Naive thymus-derived CD4-positive, alpha-beta T cell (primary cell): Measurements from ENCODE around the gene IST1. TPM values are rescaled to one million over a fixed set of nuclear protein-coding genes. Genes with fewer than 3 reads are reported as not detected.

Experiments used
- ATAC-seq: fragments of 150-1000 bp; cut with Tn5 transposase; 2 replicates; pipeline ENCODE4 v1.10.0; 2021; ENCODE audit warnings: mild to moderate bottlenecking, moderate library complexity
- CTCF ChIA-PET: fragments of 350-600 bp; sonication (Branson Sonifier 250); formaldehyde crosslinking; loops from one replicate; lab custom pipeline; 2021; ENCODE audit warnings: antibody characterized with exemption; lab: Charles Lee
- POLR2A ChIA-PET: fragments of 350-600 bp; sonication (Branson Sonifier 250); formaldehyde crosslinking; loops from one replicate; lab custom pipeline; 2021; ENCODE audit warnings: antibody characterized with exemption, inconsistent platforms; lab: Charles Lee
- DNase-seq, 9 donors: peaks; one replicate each; pipeline versions ENCODE4 v3.0.0 to v3.0.0-alpha.2; 2020 to 2022; ENCODE audit warnings: mixed read lengths in 1 of 9
- H3K27ac ChIP-seq: one replicate; pipeline ENCODE4 v1.7.0; 2013; ENCODE audit warnings: mild to moderate bottlenecking, low read depth, low read length, moderate library complexity
- H3K27me3 ChIP-seq, 2 donors: one replicate each; pipeline ENCODE4 v1.7.0; 2013; ENCODE audit warnings: low read length in 2 of 2, mild to moderate bottlenecking in 2 of 2, moderate library complexity in 2 of 2; ENCODE audit not compliant: control insufficient read depth in 2 of 2, insufficient read depth in 2 of 2
- H3K36me3 ChIP-seq, 3 experiments: 1 replicate in 2 of 3; 2 replicates in 1 of 3; pipeline ENCODE4 v1.7.0; 2013; ENCODE audit warnings: low read length in 3 of 3, mild to moderate bottlenecking in 3 of 3, moderate library complexity in 1 of 3; ENCODE audit not compliant: insufficient read depth in 3 of 3, control insufficient read depth in 2 of 3
- H3K4me1 ChIP-seq, 2 donors: one replicate each; pipeline ENCODE4 v1.7.0; 2013; ENCODE audit warnings: low read length in 2 of 2, mild to moderate bottlenecking in 2 of 2, moderate library complexity in 1 of 2; ENCODE audit not compliant: control insufficient read depth in 2 of 2, insufficient read depth in 2 of 2
- H3K4me3 ChIP-seq: 2 replicates; pipeline ENCODE4 v1.7.0; 2013; ENCODE audit warnings: mild to moderate bottlenecking, low read length
- H3K9me3 ChIP-seq, 3 experiments: 1 replicate in 2 of 3; 2 replicates in 1 of 3; pipeline ENCODE4 v1.7.0; 2013; ENCODE audit warnings: low read length in 3 of 3; ENCODE audit not compliant: control insufficient read depth in 2 of 3
- H3K27ac Mint-ChIP-seq, 9 donors: one replicate each; pipeline ENCODE4 v1.8.0; 2020 to 2022; ENCODE audit warnings: mixed read lengths in 9 of 9, mild to moderate bottlenecking in 8 of 9, moderate library complexity in 5 of 9, inconsistent platforms in 2 of 9
- H3K27me3 Mint-ChIP-seq, 5 donors: one replicate each; pipeline ENCODE4 v1.8.0; 2021 to 2022; ENCODE audit warnings: mixed read lengths in 5 of 5, mild to moderate bottlenecking in 1 of 5
- H3K36me3 Mint-ChIP-seq, 5 donors: one replicate each; pipeline ENCODE4 v1.8.0; 2020 to 2022; ENCODE audit warnings: mixed read lengths in 5 of 5, mild to moderate bottlenecking in 3 of 5, inconsistent platforms in 1 of 5
- H3K4me1 Mint-ChIP-seq, 7 donors: one replicate each; pipeline ENCODE4 v1.8.0; 2020 to 2022; ENCODE audit warnings: mixed read lengths in 7 of 7, mild to moderate bottlenecking in 3 of 7, inconsistent platforms in 1 of 7
- H3K4me3 Mint-ChIP-seq, 10 donors: one replicate each; pipeline ENCODE4 v1.8.0; 2020 to 2022; ENCODE audit warnings: mild to moderate bottlenecking in 10 of 10, mixed read lengths in 10 of 10, moderate library complexity in 6 of 10, inconsistent platforms in 2 of 10
- H3K9me3 Mint-ChIP-seq, 11 donors: one replicate each; pipeline ENCODE4 v1.8.0; 2020 to 2022; ENCODE audit warnings: mixed read lengths in 11 of 11, mild to moderate bottlenecking in 4 of 11, inconsistent platforms in 1 of 11, moderate library complexity in 1 of 11
- intact Hi-C, 2 donors: fragments of 100-400 bp; cut with micrococcal nuclease; formaldehyde crosslinking; loops; one replicate each; pipeline ENCODE4 v1.15.1; 2023
- polyA plus RNA-seq, 2 donors: library from polyadenylated mRNA; unstranded; fragments of 300-500 nt; fragmentation: Illumina TruSeq; gene quantifications; one replicate each; pipeline ENCODE4 v1.2.3, GENCODE V29; 2021
- total RNA-seq, 6 experiments: library from RNA in 5 of 6; stranded (reverse) in 5 of 6; gene quantifications; 1 replicate in 5 of 6; 2 replicates in 1 of 6; pipeline ENCODE4 v1.2.3 and lab custom pipeline; 2021 to 2026

The IST1 gene
- total and polyA plus RNA-seq, 7 experiments from 2014 or later = 130 to 303 (median 283) TPM

- intact Hi-C loops = loop anchor here (5.0 to 10.0 kb wide), 4 partner anchors 91 to 319 kb away; partner anchors contain the start of genes DHODH (in 1 of the 2), DHX38 (in 1 of the 2) and TXNL4B (in 1 of the 2)
- peak overlapping the region; percentile 67 for H3K4me3 ChIP-seq
- peak; percentile 22 to 73 (median 43) for DNase-seq
- peaks cover 47 to 60% (median 54%) of the 10 kb centered on the region in 7 donors for H3K4me1 Mint-ChIP-seq
- H3K9me3 ChIP-seq = no peaks in the 10 kb centered on the region
- POLR2A ChIA-PET = interaction anchor here (0.7 to 8.4 kb wide), 19 partner anchors 8 to 318 kb away, joined by 3 to 144 read pairs (median 5); partner anchors contain the start of genes AP1G1 and IST1
- peak overlapping the region; percentile 84 for H3K27ac ChIP-seq
- ATAC-seq = peak; percentile 33
- H3K4me3 Mint-ChIP-seq = peak overlapping the region; percentile 84 to 96 (median 92)
- H3K27ac Mint-ChIP-seq = peak overlapping the region; percentile 81 to 95 (median 90)
- CTCF ChIA-PET = interaction anchor here (0.6 to 4.4 kb wide), 12 partner anchors 9 to 111 kb away, joined by 3 to 44 read pairs (median 5); partner anchors contain the start of genes AP1G1 and IST1
- H3K36me3 ChIP-seq = peaks cover 0 to 11% (median 0%) of the 10 kb centered on the region in 3 experiments
- H3K9me3 Mint-ChIP-seq = peaks cover 0 to 3% (median 0%) of the 10 kb centered on the region in 11 donors
- no peaks in the 10 kb centered on the region for H3K27me3 ChIP-seq
- H3K36me3 Mint-ChIP-seq = peaks cover 0 to 17% (median 16%) of the 10 kb centered on the region in 5 donors
- H3K4me1 ChIP-seq = peaks cover 32 to 33% of the 10 kb centered on the region in 2 donors
- H3K27me3 Mint-ChIP-seq = peaks cover 0 to 20% (median 0%) of the 10 kb centered on the region in 5 donors
Measured at GRCh38 chr16:71883168-71883848, 12.0 kb upstream of the IST1 start.

DNA sequence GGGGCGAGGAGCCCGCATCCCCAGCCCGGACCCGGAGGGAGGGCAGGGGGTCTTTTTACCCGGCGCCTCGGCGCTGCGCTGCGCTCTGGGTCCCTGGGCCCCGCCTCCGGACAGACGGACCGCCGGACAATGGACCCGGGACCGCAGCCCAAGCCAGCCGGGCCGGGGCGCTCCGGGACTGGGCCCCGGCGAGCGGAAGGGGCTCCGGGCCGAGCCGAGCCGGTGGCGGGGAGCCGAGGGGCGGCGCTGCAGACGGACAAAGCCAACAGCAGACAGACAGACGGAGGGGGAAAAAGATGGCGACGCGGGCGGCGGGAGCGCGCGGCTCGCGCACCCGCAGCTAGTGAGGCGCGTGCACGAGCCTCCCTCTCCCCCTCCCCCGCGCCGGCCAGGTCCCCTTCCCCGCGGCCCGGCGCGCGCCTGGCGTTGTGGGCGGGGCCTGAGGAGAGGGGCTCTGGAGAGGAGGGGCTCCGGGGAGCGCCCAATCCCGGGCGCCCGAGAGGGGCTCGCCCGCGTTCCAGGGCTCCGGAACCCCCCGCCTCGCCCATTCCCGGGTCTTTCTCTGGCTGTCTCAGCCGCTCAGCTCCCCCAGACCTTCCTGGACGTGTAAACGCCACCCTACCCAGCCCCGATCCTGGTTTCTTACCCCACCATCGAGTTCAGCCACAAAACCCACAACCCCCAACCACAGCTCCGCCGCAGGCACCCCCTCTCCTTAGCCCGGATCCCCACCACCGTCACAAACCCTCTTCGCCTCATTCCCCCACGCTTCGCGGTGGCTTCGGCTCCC lies 11.3 kb upstream of the IST1 start, which contains the start of gene ZNF821:
TSS of gene ZNF821 (minus strand) at position 334 of the 790 bp plus-strand sequence. CDS start 4,236 bp downstream, outside the sequence.
- H3K36me3 ChIP-seq = peaks cover 0 to 7% (median 0%) of the 10 kb centered on the region in 3 experiments
- no peaks in the 10 kb centered on the region for H3K27me3 ChIP-seq
- peak within 1 kb of the TSS; percentile 84 for H3K27ac ChIP-seq
- peaks cover 44 to 56% (median 50%) of the 10 kb centered on the region in 7 donors for H3K4me1 Mint-ChIP-seq
- peaks cover 0 to 3% (median 0%) of the 10 kb centered on the region in 11 donors for H3K9me3 Mint-ChIP-seq
- H3K36me3 Mint-ChIP-seq = peaks cover 0 to 14% (median 12%) of the 10 kb centered on the region in 5 donors
- H3K9me3 ChIP-seq = no peaks in the 10 kb centered on the region
- peaks cover 0 to 20% (median 0%) of the 10 kb centered on the region in 5 donors for H3K27me3 Mint-ChIP-seq
- peak; percentile 68 for ATAC-seq
- H3K4me3 ChIP-seq = peak within 1 kb of the TSS; percentile 67
- peak; percentile 62 to 81 (median 68) for DNase-seq
- H3K4me3 Mint-ChIP-seq = peak within 1 kb of the TSS; percentile 84 to 99 (median 96)
- ChIA-PET CTCF (interaction anchor here (0.5 to 4.4 kb wide), 8 partner anchors 10 to 112 kb away, joined by 3 to 44 read pairs (median 6); partner anchors contain the start of genes AP1G1 and IST1), POLR2A (interaction anchor here (0.7 to 8.4 kb wide), 12 partner anchors 9 to 103 kb away, joined by 3 to 144 read pairs (median 4); partner anchors contain the start of genes AP1G1 and IST1)
- peaks cover 30 to 33% of the 10 kb centered on the region in 2 donors for H3K4me1 ChIP-seq
- intact Hi-C loops = loop anchor here (1.0 to 10.0 kb wide), 7 partner anchors 11 to 319 kb away; partner anchors contain the start of genes IST1 (in 2 of the 2), ATXN1L (in 1 of the 2), DHODH (in 1 of the 2) and DHX38 (in 1 of the 2)
- peak within 1 kb of the TSS; percentile 88 to 97 (median 95) for H3K27ac Mint-ChIP-seq

DNA sequence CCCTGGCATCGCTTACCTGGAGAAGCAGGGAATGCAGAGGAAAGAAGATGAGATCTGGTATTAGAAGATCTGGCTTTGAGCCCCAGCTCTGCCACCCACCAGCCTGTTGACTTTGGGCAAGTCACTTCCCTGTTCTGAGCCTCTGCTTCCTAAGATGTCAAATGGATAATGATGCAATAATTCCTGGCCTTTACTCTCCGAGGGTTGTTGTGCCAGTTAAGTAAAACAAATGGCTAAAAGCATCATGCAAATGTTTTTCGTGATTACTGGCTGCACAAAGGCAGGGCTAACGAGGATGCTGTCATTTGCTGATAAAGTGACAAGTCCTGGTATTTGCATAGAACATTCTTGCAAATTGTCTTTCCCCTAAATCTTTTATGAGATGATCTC lies 10.1 kb upstream of the IST1 start:
- H3K9me3 Mint-ChIP-seq = peaks cover 0 to 3% (median 0%) of the 10 kb centered on the region in 11 donors
- H3K4me1 ChIP-seq = peaks cover 18 to 25% of the 10 kb centered on the region in 2 donors
- H3K36me3 ChIP-seq = no peaks in the 10 kb centered on the region
- no peak overlapping the region for H3K4me3 ChIP-seq
- CTCF ChIA-PET = interaction anchor here (0.9 kb wide), 1 partner anchor 15 kb away, joined by 5 read pairs; no protein-coding TSS in a partner anchor
- no peaks in the 10 kb centered on the region for H3K9me3 ChIP-seq
- peaks cover 32 to 44% (median 41%) of the 10 kb centered on the region in 7 donors for H3K4me1 Mint-ChIP-seq
- ATAC-seq = no peak
- no peaks in the 10 kb centered on the region for H3K27me3 ChIP-seq
- POLR2A ChIA-PET = interaction anchor here (0.6 to 8.4 kb wide), 5 partner anchors 9 to 76 kb away, joined by 3 to 144 read pairs (median 3); partner anchors contain the start of genes AP1G1 and IST1
- H3K27ac Mint-ChIP-seq = peak overlapping the region; percentile 55 to 97 (median 86)
- peak overlapping the region; percentile 84 to 99 (median 94) for H3K4me3 Mint-ChIP-seq
- H3K27me3 Mint-ChIP-seq = peaks cover 0 to 20% (median 0%) of the 10 kb centered on the region in 5 donors
- DNase-seq = no peak
- intact Hi-C loops = loop anchor here in 1 of 2 donors (10.0 kb wide), 1 partner anchor 320 kb away; no protein-coding TSS in a partner anchor
- H3K27ac ChIP-seq = no peak overlapping the region
- peaks cover 0 to 5% (median under 1%) of the 10 kb centered on the region in 5 donors for H3K36me3 Mint-ChIP-seq

DNA sequence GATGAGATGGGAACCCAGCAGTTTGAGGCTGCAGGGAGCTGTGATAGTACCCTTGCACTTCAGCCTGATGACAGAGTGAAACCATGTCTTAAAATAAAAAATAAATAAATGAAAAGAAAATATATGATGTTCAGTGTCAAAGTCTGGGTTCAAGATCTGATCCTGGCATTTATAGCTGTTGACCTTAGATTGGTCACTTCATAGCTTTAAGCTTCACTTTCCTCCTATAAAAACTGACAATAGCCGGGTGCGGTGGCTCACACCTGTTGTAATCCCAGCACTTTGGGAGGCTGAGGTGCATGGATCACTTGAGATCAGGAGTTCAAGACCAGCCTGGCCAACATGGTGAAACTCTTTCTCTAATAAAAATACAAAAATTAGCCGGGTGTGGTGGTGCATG lies 6.2 kb upstream of the IST1 start:
- Histone ChIP-seq H3K9me3 (no peaks in the 10 kb centered on the region), H3K4me3 (no peak overlapping the region), H3K27ac (no peak overlapping the region), H3K27me3 (no peaks in the 10 kb centered on the region), H3K4me1 (no peaks in the 10 kb centered on the region), H3K36me3 (no peaks in the 10 kb centered on the region)
- intact Hi-C loops = loop anchor here in 1 of 2 donors (10.0 kb wide), 1 partner anchor 324 kb away; no protein-coding TSS in a partner anchor
- ChIA-PET POLR2A (interaction anchor here (0.9 kb wide), 1 partner anchor 12 kb away, joined by 4 read pairs; no protein-coding TSS in a partner anchor), CTCF (no interaction called here)
- DNase-seq = no peak
- Mint-ChIP-seq H3K4me1 (peaks cover 9 to 18% (median 16%) of the 10 kb centered on the region in 7 donors), H3K9me3 (peaks cover 0 to 3% (median 0%) of the 10 kb centered on the region in 11 donors), H3K4me3 (no peak overlapping the region), H3K27ac (no peak overlapping the region), H3K27me3 (peaks cover 0 to 20% (median 0%) of the 10 kb centered on the region in 5 donors), H3K36me3 (no peaks in the 10 kb centered on the region)
- ATAC-seq = no peak

GRCh38 chr16:71893888-71894228 lies 1.5 kb upstream of the IST1 start:
- Mint-ChIP-seq H3K9me3 (no peaks in the 10 kb centered on the region), H3K4me1 (peaks cover 13 to 31% (median 20%) of the 10 kb centered on the region in 7 donors), H3K27me3 (no peaks in the 10 kb centered on the region), H3K4me3 (peak overlapping the region; percentile 95 to 99 (median 96)), H3K27ac (peak overlapping the region in 8 of 9 donors; percentile 92 to 98 (median 96)), H3K36me3 (peaks cover 0 to 4% (median 3%) of the 10 kb centered on the region in 5 donors)
- intact Hi-C loops = loop anchor here (1.0 to 10.0 kb wide), 8 partner anchors 13 to 429 kb away; partner anchors contain the start of genes DHODH (in 2 of the 2) and ZNF23 (in 1 of the 2)
- ATAC-seq (no peak), DNase-seq (no peak)
- Histone ChIP-seq H3K4me1 (peaks cover 15 to 19% of the 10 kb centered on the region in 2 donors), H3K27ac (peak overlapping the region; percentile 98), H3K27me3 (no peaks in the 10 kb centered on the region), H3K4me3 (peak overlapping the region; percentile 99), H3K36me3 (peaks cover 0 to 11% (median 0%) of the 10 kb centered on the region in 3 experiments), H3K9me3 (no peaks in the 10 kb centered on the region)
- ChIA-PET POLR2A (interaction anchor here (0.7 to 6.3 kb wide), 7 partner anchors 8 to 86 kb away, joined by 3 to 107 read pairs (median 4); partner anchors contain the start of genes AP1G1 and ZNF821), CTCF (interaction anchor here (1.3 to 7.3 kb wide), 2 partner anchors 11 to 106 kb away, joined by 3 to 44 read pairs; partner anchors contain the start of gene ZNF821)
